SK-N-MC (cell line): ENCODE measurements around the gene THADA.

ENCODE experiments used
- EZH2 ChIP-seq: fragments of 200-600 bp; sonication (generic); IDR thresholded peaks from one replicate; pipeline ENCODE4 v1.6.1; 2017; ENCODE audit warnings: antibody characterized with exemption
- POLR2AphosphoS5 ChIP-seq: IDR thresholded peaks from 2 replicates; pipeline ENCODE4 v1.6.1; 2012; ENCODE audit warnings: mild to moderate bottlenecking, low read depth, low read length, borderline replicate concordance

DNA sequence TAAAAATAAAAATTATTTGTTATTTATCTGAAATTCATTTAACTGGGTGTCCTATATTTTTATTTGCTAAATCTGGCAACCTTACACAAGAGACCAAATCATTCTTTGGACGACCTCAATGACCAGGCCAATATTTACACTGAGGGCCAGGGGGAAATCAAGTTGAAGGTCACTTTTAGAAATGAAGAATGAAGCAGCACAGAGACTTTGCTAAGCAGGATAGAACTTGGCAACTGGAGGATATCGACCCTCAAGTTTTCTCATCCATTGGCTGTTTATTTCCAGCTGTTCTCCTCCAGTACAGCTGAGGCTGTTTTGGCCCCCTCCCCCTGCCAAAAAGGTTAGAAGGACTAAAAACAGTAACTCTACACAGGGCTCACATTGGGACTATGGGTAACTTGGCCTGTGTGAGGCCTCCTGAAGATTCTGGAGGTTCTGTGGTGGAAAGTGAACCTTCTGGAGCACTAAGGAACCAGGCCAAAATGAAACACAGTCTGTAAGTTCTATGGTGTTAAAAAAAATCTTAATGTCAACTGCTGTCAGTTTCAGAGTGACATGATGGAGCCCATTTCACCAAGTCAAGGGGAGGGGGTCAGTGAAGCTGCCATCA lies 337.2 kb downstream of the THADA start:
- no peak for TF ChIP-seq EZH2
- TF ChIP-seq POLR2AphosphoS5: no peak
